GM15510 (cell line): ENCODE data around the gene GPC6.

Experiments used
- POLR2A ChIP-seq: IDR thresholded peaks from 3 replicates; pipeline ENCODE4 v1.6.1; 2011; ENCODE audit warnings: borderline replicate concordance; ENCODE audit not compliant: insufficient read length; ENCODE audit errors: extremely low read depth

Gene GPC6

GRCh38 chr13:94201022-94201421 is 974.4 kb downstream of the GPC6 start:
- no peak for TF ChIP-seq POLR2A

- no peak for TF ChIP-seq POLR2A
Observed at GRCh38 chr13:94204163-94204562, 977.6 kb downstream of the GPC6 start.

GRCh38 chr13:94204946-94205345 is 978.3 kb downstream of the GPC6 start:
- no peak for TF ChIP-seq POLR2A

GRCh38 chr13:94205896-94206295 is 979.3 kb downstream of the GPC6 start:
- no peak for TF ChIP-seq POLR2A

- no peak for TF ChIP-seq POLR2A
Observed at GRCh38 chr13:94209117-94209516, 982.5 kb downstream of the GPC6 start.

GRCh38 chr13:94210816-94211215 is 984.2 kb downstream of the GPC6 start:
- TF ChIP-seq POLR2A, result no peak

- no peak for TF ChIP-seq POLR2A
Observed at GRCh38 chr13:94212196-94212595, 985.6 kb downstream of the GPC6 start.

- TF ChIP-seq POLR2A, result no peak
Observed at GRCh38 chr13:94214121-94214520, 987.5 kb downstream of the GPC6 start.

- TF ChIP-seq POLR2A, result no peak
Observed at GRCh38 chr13:94214975-94215374, 988.4 kb downstream of the GPC6 start.

- no peak for TF ChIP-seq POLR2A
Observed at GRCh38 chr13:94216476-94216875, 989.9 kb downstream of the GPC6 start.

GRCh38 chr13:94217370-94217769 is 990.8 kb downstream of the GPC6 start:
- no peak for TF ChIP-seq POLR2A

GRCh38 chr13:94218537-94218936 is 991.9 kb downstream of the GPC6 start:
- no peak for TF ChIP-seq POLR2A

GRCh38 chr13:94218951-94219350 is 992.3 kb downstream of the GPC6 start:
- TF ChIP-seq POLR2A, result no peak

- no peak for TF ChIP-seq POLR2A
Observed at GRCh38 chr13:94224670-94225069, 998.1 kb downstream of the GPC6 start.

- no peak for TF ChIP-seq POLR2A
Observed at GRCh38 chr13:94227255-94227879, 1000.8 kb downstream of the GPC6 start.

- no peak for TF ChIP-seq POLR2A
Observed at GRCh38 chr13:94228763-94229162, 1002.2 kb downstream of the GPC6 start.

GRCh38 chr13:94232161-94232950 is 1005.7 kb downstream of the GPC6 start:
- no peak for TF ChIP-seq POLR2A

- TF ChIP-seq POLR2A, result no peak
Observed at GRCh38 chr13:94232956-94233355, 1006.3 kb downstream of the GPC6 start.
